ENCODE data around the gene VAV3. TPM values are rescaled to one million over a fixed set of nuclear protein-coding genes. Genes with fewer than 3 reads are reported as not detected.

Gene VAV3
- total and polyA plus RNA-seq, 2 of the 8 experiments (the other 6 are each of a cell fraction or from before 2014, with no cell fraction given): 2.9 to 7.9 TPM

DNA sequence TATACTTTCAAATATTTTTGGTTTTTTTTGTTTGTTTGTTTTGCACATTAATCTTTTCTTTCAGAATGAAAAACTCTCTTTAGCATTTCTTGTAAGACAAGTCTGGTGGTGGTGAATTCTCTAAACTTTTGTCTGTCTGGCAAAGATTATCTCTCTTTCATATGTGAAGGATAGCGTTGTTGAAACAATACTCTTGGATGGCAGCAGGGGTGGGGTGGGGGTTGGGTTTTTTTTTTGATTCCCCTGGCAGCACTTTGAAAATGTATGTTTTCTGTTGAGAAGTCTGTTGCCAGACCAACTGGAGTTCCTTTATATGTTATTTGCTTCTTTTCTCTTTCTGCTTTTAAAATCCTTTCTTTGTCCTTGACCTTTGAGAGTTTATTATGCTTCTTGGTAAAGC is 160.2 kb downstream of the VAV3 start (continued):
- no peak for TF ChIP-seq RXRA (IDR thresholded peaks at IDR 0.05; ENCODE audit: insufficient read depth, low read depth, low read length)
- TF ChIP-seq ASH2L (IDR thresholded peaks at IDR 0.05; ENCODE audit: low read length): no peak
- TF ChIP-seq SIN3A (conservative IDR thresholded peaks at IDR 0.05 in 1 of 2, IDR thresholded peaks at IDR 0.05 in 1 of 2; ENCODE audit: low read depth in 1 of 2, low read length in 2 of 2): no peak
- no peak for TF ChIP-seq SUZ12 (IDR thresholded peaks at IDR 0.05; ENCODE audit: low read length)
- TF ChIP-seq HDAC6 (IDR thresholded peaks at IDR 0.05; ENCODE audit: low read depth, low read length): no peak
